K562 (cell line): Measurements from ENCODE around the gene PKP1.

ENCODE experiments used
- ATF3 ChIP-seq, 2 experiments: fragments of 450-650 bp in 1 of 2; sonication (generic) in 1 of 2; formaldehyde crosslinking in 1 of 2; IDR thresholded peaks in 1 of 2; conservative IDR thresholded peaks in 1 of 2; 2 replicates each; pipeline versions ENCODE4 v1.6.1 to v1.8.1; 2016 to 2023; ENCODE audit warnings: mild to moderate bottlenecking in 2 of 2, moderate library complexity in 2 of 2, inconsistent platforms in 1 of 2, missing genetic modification reagents in 1 of 2
- CTCF ChIP-seq, 3 experiments: IDR thresholded peaks in 2 of 3; conservative IDR thresholded peaks in 1 of 3; 2 replicates each; pipeline ENCODE4 v1.5.1; 2011 to 2012; ENCODE audit warnings: low read length in 3 of 3, mild to moderate bottlenecking in 3 of 3, control low read depth in 2 of 3, improper control_type of control experiment in 1 of 3, inconsistent platforms in 1 of 3, low read depth in 1 of 3, mixed read lengths in 1 of 3, moderate library complexity in 1 of 3; ENCODE audit not compliant: insufficient read depth in 2 of 3
- ELK1 ChIP-seq: sonication (generic); formaldehyde crosslinking; IDR thresholded peaks from 2 replicates; pipeline ENCODE4 v1.8.1; 2022; ENCODE audit warnings: missing genetic modification reagents
- GABPA ChIP-seq: fragments of 200-800 bp; sonication (Bioruptor generic); conservative IDR thresholded peaks from 2 replicates; pipeline ENCODE4 v1.6.1; 2016; ENCODE audit warnings: low read depth, missing genetic modification characterization, missing compliant biosample characterization
- KAT8 ChIP-seq: fragments of 450-650 bp; IDR thresholded peaks from 2 replicates; pipeline ENCODE4 v1.6.1; 2016; ENCODE audit warnings: low read depth, mild to moderate bottlenecking
- POLR2AphosphoS5 ChIP-seq: IDR thresholded peaks from 2 replicates; pipeline ENCODE4 v1.6.1; 2011; ENCODE audit warnings: mild to moderate bottlenecking, low read depth, low read length, moderate library complexity; ENCODE audit not compliant: control insufficient read depth, insufficient read depth
- POU5F1 ChIP-seq: fragments of 150-350 bp; IDR thresholded peaks from 2 replicates; pipeline ENCODE4 v1.6.1; 2014; ENCODE audit warnings: borderline replicate concordance, low read length, low read depth, mild to moderate bottlenecking; ENCODE audit not compliant: partially characterized antibody
- SMAD1 ChIP-seq: fragments of 150-350 bp; IDR thresholded peaks from 2 replicates; pipeline ENCODE4 v1.6.1; 2014; ENCODE audit warnings: low read length, low read depth; ENCODE audit not compliant: partially characterized antibody
- U2AF1 ChIP-seq: fragments of 200-400 bp; formaldehyde crosslinking; optimal IDR thresholded peaks from 2 replicates; pipeline ENCODE3; 2017; ENCODE audit warnings: mild to moderate bottlenecking, low read depth, low read length, moderate library complexity
- ZNF444 ChIP-seq: fragments of 250-450 bp; sonication (Bioruptor Pico); IDR thresholded peaks from 2 replicates; pipeline ENCODE4 v1.4.0; 2020; ENCODE audit warnings: mild to moderate bottlenecking, moderate library complexity
- TF ChIP-seq, protein P1 (sequence below), 3 experiments: fragments of 200-800 bp in 1 of 3; sonication (Bioruptor generic) in 1 of 3; sonication (generic) in 1 of 3; formaldehyde crosslinking in 1 of 3; IDR thresholded peaks; 2 replicates each; pipeline versions ENCODE4 v1.6.1 to v1.8.0; 2016 to 2022; ENCODE audit warnings: mild to moderate bottlenecking in 2 of 3, missing compliant biosample characterization in 2 of 3, missing genetic modification characterization in 2 of 3, missing genetic modification reagents in 1 of 3
- TF ChIP-seq, protein P2 (sequence below): sonication (generic); formaldehyde crosslinking; IDR thresholded peaks from 2 replicates; pipeline ENCODE4 v1.8.1; 2023; ENCODE audit warnings: mild to moderate bottlenecking, missing genetic modification reagents
- TF ChIP-seq, protein P3 (sequence below), 2 experiments: fragments of 450-650 bp in 1 of 2; IDR thresholded peaks; 2 replicates each; pipeline ENCODE4 v1.6.1; 2011 to 2017; ENCODE audit warnings: low read depth in 2 of 2, antibody characterized with exemption in 1 of 2, borderline replicate concordance in 1 of 2, low read length in 1 of 2, mild to moderate bottlenecking in 1 of 2, mixed read lengths in 1 of 2; ENCODE audit not compliant: control insufficient read depth in 1 of 2

DNA sequence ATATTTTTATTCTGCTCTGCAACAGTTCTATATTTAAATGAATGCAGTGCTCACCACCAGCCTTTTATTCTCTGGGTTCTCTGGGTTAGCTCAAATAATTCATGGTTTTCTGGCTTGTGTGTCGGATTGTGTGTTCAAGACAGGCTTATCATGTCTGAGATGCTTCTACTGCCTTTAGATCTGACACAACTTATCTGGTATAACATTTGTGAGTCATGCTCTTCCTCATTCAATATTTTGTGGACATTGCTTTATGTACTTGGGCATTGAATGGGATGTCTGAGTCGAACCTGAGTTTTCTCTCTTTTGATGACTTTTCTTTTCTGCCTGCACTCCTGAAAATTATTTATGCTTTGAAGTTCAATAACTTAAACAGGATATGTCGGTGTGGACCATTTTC is 17.6 kb upstream of the PKP1 start:
- TF ChIP-seq GABPA (tag) (no peak), ZNF444 (no peak), CTCF (IDR thresholded peaks at IDR 0.05 in 2 of 3, conservative IDR thresholded peaks at IDR 0.05 in 1 of 3; ENCODE audit: insufficient read depth in 2 of 3, low read depth in 1 of 3, low read length in 3 of 3) (no peak), U2AF1 (no peak), POU5F1 (no peak), SMAD1 (no peak), ELK1 (no peak), ATF3 (IDR thresholded peaks at IDR 0.05) (no peak), ATF3 (CRISPR knock-in tag; conservative IDR thresholded peaks at IDR 0.05) (no peak), KAT8 (no peak), POLR2AphosphoS5 (no peak)
- TF ChIP-seq, protein P1, sequence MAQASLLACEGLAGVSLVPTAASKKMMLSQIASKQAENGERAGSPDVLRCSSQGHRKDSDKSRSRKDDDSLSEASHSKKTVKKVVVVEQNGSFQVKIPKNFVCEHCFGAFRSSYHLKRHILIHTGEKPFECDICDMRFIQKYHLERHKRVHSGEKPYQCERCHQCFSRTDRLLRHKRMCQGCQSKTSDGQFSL (CRISPR knock-in tag; IDR thresholded peaks at IDR 0.05) = no peak
- TF ChIP-seq, protein P1 (tag; IDR thresholded peaks at IDR 0.05) = no peak
- TF ChIP-seq, protein P2, sequence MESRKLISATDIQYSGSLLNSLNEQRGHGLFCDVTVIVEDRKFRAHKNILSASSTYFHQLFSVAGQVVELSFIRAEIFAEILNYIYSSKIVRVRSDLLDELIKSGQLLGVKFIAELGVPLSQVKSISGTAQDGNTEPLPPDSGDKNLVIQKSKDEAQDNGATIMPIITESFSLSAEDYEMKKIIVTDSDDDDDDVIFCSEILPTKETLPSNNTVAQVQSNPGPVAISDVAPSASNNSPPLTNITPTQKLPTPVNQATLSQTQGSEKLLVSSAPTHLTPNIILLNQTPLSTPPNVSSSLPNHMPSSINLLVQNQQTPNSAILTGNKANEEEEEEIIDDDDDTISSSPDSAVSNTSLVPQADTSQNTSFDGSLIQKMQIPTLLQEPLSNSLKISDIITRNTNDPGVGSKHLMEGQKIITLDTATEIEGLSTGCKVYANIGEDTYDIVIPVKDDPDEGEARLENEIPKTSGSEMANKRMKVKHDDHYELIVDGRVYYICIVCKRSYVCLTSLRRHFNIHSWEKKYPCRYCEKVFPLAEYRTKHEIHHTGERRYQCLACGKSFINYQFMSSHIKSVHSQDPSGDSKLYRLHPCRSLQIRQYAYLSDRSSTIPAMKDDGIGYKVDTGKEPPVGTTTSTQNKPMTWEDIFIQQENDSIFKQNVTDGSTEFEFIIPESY (CRISPR knock-in tag) = no peak
- TF ChIP-seq, protein P3, sequence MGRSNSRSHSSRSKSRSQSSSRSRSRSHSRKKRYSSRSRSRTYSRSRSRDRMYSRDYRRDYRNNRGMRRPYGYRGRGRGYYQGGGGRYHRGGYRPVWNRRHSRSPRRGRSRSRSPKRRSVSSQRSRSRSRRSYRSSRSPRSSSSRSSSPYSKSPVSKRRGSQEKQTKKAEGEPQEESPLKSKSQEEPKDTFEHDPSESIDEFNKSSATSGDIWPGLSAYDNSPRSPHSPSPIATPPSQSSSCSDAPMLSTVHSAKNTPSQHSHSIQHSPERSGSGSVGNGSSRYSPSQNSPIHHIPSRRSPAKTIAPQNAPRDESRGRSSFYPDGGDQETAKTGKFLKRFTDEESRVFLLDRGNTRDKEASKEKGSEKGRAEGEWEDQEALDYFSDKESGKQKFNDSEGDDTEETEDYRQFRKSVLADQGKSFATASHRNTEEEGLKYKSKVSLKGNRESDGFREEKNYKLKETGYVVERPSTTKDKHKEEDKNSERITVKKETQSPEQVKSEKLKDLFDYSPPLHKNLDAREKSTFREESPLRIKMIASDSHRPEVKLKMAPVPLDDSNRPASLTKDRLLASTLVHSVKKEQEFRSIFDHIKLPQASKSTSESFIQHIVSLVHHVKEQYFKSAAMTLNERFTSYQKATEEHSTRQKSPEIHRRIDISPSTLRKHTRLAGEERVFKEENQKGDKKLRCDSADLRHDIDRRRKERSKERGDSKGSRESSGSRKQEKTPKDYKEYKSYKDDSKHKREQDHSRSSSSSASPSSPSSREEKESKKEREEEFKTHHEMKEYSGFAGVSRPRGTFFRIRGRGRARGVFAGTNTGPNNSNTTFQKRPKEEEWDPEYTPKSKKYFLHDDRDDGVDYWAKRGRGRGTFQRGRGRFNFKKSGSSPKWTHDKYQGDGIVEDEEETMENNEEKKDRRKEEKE (IDR thresholded peaks at IDR 0.05; ENCODE audit: borderline replicate concordance in 1 of 2, control insufficient read depth in 1 of 2, low read depth in 2 of 2, low read length in 1 of 2) = no peak
